ENCODE measurements around the gene COL5A2.

Gene COL5A2

GRCh38 chr2:189147361-189147760 lies 32.2 kb downstream of the COL5A2 start:
- DNase-seq: no peak
- in situ Hi-C loops (cut with HindIII; ENCODE audit: low pct_ligation_motif_present, low sequenced_read_pairs): no loop called here
- H3K27ac ChIP-seq: no peak overlapping the region
- no peak overlapping the region for H3K4me3 ChIP-seq (ENCODE audit: low read depth, low read length)
- H3K27me3 ChIP-seq (replicated peaks): no peaks in the 10 kb centered on the region
- TF ChIP-seq, protein P1, sequence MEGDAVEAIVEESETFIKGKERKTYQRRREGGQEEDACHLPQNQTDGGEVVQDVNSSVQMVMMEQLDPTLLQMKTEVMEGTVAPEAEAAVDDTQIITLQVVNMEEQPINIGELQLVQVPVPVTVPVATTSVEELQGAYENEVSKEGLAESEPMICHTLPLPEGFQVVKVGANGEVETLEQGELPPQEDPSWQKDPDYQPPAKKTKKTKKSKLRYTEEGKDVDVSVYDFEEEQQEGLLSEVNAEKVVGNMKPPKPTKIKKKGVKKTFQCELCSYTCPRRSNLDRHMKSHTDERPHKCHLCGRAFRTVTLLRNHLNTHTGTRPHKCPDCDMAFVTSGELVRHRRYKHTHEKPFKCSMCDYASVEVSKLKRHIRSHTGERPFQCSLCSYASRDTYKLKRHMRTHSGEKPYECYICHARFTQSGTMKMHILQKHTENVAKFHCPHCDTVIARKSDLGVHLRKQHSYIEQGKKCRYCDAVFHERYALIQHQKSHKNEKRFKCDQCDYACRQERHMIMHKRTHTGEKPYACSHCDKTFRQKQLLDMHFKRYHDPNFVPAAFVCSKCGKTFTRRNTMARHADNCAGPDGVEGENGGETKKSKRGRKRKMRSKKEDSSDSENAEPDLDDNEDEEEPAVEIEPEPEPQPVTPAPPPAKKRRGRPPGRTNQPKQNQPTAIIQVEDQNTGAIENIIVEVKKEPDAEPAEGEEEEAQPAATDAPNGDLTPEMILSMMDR (IDR thresholded peaks at IDR 0.05; ENCODE audit: low read depth, low read length, missing control alignments): no peak
- H3K36me3 ChIP-seq (replicated peaks): peaks cover 2% of the 10 kb centered on the region

DNA sequence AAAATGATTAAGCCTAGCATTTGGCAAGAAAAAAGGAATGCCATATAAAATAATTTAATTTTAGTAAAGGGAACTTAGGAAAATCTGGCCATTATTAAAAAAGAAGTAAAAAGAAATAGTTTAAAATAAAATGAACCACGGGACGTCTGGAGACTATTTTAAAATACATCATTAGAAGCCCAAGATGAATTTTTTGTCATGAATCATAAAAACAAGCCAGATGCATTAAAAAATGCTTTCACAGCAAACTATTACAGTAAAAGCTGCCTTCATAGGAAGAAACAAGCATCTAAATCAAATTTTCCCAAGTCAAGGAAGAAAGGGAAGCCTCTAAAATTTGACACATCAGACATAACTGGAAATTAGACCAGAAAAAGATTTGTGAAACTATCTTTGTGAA lies 33.0 kb downstream of the COL5A2 start:
- TF ChIP-seq, protein P1 (IDR thresholded peaks at IDR 0.05; ENCODE audit: low read depth, low read length, missing control alignments): no peak
- Histone ChIP-seq H3K27ac (no peak overlapping the region), H3K36me3 (replicated peaks) (peaks cover 2% of the 10 kb centered on the region), H3K4me3 (ENCODE audit: low read depth, low read length) (no peak overlapping the region), H3K27me3 (replicated peaks) (no peaks in the 10 kb centered on the region)
- no peak for DNase-seq
- in situ Hi-C loops (cut with HindIII; ENCODE audit: low pct_ligation_motif_present, low sequenced_read_pairs): no loop called here

GRCh38 chr2:189144700-189145211 lies 34.8 kb downstream of the COL5A2 start:
- Histone ChIP-seq H3K36me3 (replicated peaks) (peaks cover 2% of the 10 kb centered on the region), H3K27ac (no peak overlapping the region), H3K27me3 (replicated peaks) (no peaks in the 10 kb centered on the region), H3K4me3 (ENCODE audit: low read depth, low read length) (no peak overlapping the region)
- TF ChIP-seq, protein P1 (IDR thresholded peaks at IDR 0.05; ENCODE audit: low read depth, low read length, missing control alignments): no peak
- in situ Hi-C loops (cut with HindIII; ENCODE audit: low pct_ligation_motif_present, low sequenced_read_pairs): no loop called here
- no peak for DNase-seq

GRCh38 chr2:189143925-189144324 lies 35.6 kb downstream of the COL5A2 start:
- DNase-seq: no peak
- no peak overlapping the region for H3K27ac ChIP-seq
- peaks cover 4% of the 10 kb centered on the region for H3K36me3 ChIP-seq (replicated peaks)
- in situ Hi-C loops (cut with HindIII; ENCODE audit: low pct_ligation_motif_present, low sequenced_read_pairs): no loop called here
- H3K4me3 ChIP-seq (ENCODE audit: low read depth, low read length): no peak overlapping the region
- no peaks in the 10 kb centered on the region for H3K27me3 ChIP-seq (replicated peaks)
- TF ChIP-seq, protein P1 (IDR thresholded peaks at IDR 0.05; ENCODE audit: low read depth, low read length, missing control alignments): no peak

DNA sequence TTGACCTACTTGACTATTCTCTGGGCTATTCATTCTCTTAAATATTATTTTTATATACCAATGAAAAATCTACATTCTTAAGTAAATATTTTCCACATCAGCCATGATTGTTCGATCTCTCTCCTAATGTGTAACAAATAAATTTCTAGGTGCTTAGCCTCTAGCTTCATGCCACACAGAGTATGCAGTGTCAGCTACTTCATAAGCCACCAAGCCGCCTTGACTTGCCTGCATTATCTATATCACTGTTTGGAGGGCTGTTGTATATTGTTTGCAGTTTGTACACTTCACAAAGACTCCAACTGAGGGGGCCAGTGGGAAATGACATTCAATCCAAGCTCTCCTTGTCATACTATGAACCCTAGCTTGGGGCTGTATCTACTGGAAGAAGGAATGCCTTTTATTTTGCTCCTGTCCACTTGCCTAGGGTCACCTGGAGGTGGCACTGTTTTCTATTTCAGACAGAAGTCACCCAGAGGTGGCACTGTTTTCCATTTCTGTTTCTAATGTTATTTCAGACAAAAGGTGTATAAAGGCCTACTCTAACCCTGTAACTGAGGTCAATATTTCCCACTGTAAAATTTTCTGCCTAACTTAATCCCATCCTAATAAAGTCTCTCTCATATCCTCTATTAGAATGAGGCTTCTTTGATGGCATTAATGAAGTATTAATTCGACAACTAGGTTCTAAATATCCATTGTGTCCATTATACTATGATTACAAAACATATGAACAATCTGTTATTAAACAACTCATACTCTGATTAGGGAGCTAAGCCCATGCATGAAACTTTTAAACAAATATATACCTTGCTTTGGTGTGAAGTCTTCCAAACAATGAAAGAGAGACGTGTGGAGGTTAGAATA lies 36.4 kb downstream of the COL5A2 start:
- TF ChIP-seq, protein P1 (IDR thresholded peaks at IDR 0.05; ENCODE audit: low read depth, low read length, missing control alignments): peak; percentile 85
- DNase-seq: no peak
- in situ Hi-C loops (cut with HindIII; ENCODE audit: low pct_ligation_motif_present, low sequenced_read_pairs): no loop called here
- H3K4me3 ChIP-seq (ENCODE audit: low read depth, low read length): no peak overlapping the region
- no peaks in the 10 kb centered on the region for H3K27me3 ChIP-seq (replicated peaks)
- no peak overlapping the region for H3K27ac ChIP-seq
- H3K36me3 ChIP-seq (replicated peaks): peaks cover 4% of the 10 kb centered on the region

Measured in brain microvascular endothelial cell (primary cell).